GM19025 (cell line): Measurements from ENCODE around the gene SULT1B1.

ENCODE experiments used
- ATAC-seq: cut with Tn5 transposase; IDR thresholded peaks from one replicate; pipeline ENCODE4 v1.9.1; 2021; ENCODE audit warnings: mild to moderate bottlenecking, low read depth, moderate library complexity; ENCODE audit not compliant: unreplicated experiment

SULT1B1 gene

GRCh38 chr4:69750346-69750745, 10.1 kb downstream of the SULT1B1 start:
- ATAC-seq = no peak

- ATAC-seq = no peak
Measured at GRCh38 chr4:69749771-69750170, 10.6 kb downstream of the SULT1B1 start.

GRCh38 chr4:69748173-69748572, 12.2 kb downstream of the SULT1B1 start:
- ATAC-seq = no peak

- ATAC-seq = no peak
Measured at GRCh38 chr4:69744157-69744478, 16.3 kb downstream of the SULT1B1 start.

GRCh38 chr4:69743476-69744156, 16.8 kb downstream of the SULT1B1 start:
- no peak for ATAC-seq

GRCh38 chr4:69742596-69742995, 17.8 kb downstream of the SULT1B1 start:
- ATAC-seq = no peak

- no peak for ATAC-seq
Measured at GRCh38 chr4:69738872-69739271, 21.5 kb downstream of the SULT1B1 start.

GRCh38 chr4:69735119-69735518, 25.3 kb downstream of the SULT1B1 start:
- no peak for ATAC-seq

- ATAC-seq = no peak
Measured at GRCh38 chr4:69731847-69732246, 28.6 kb downstream of the SULT1B1 start.

- no peak for ATAC-seq
Measured at GRCh38 chr4:69731241-69731640, 29.2 kb downstream of the SULT1B1 start.

GRCh38 chr4:69730002-69730401, 30.4 kb downstream of the SULT1B1 start:
- no peak for ATAC-seq

- ATAC-seq = no peak
Measured at GRCh38 chr4:69727926-69728325, 32.5 kb downstream of the SULT1B1 start.

GRCh38 chr4:69727426-69727825, 33.0 kb downstream of the SULT1B1 start:
- no peak for ATAC-seq

GRCh38 chr4:69726971-69727370, 33.4 kb downstream of the SULT1B1 start:
- ATAC-seq = no peak

GRCh38 chr4:69718396-69719271, 41.8 kb downstream of the SULT1B1 start:
- ATAC-seq = no peak

- ATAC-seq = no peak
Measured at GRCh38 chr4:69717778-69718177, 42.6 kb downstream of the SULT1B1 start.

- ATAC-seq = no peak
Measured at GRCh38 chr4:69716654-69717053, 43.8 kb downstream of the SULT1B1 start.

- ATAC-seq = no peak
Measured at GRCh38 chr4:69714086-69714485, 46.3 kb downstream of the SULT1B1 start.

GRCh38 chr4:69713593-69713992, 46.8 kb downstream of the SULT1B1 start:
- ATAC-seq = no peak

GRCh38 chr4:69710580-69710979, 49.8 kb downstream of the SULT1B1 start:
- ATAC-seq = no peak

GRCh38 chr4:69708211-69708610, 52.2 kb downstream of the SULT1B1 start:
- ATAC-seq = no peak

- no peak for ATAC-seq
Measured at GRCh38 chr4:69707807-69708206, 52.6 kb downstream of the SULT1B1 start.
